Ishikawa (cell line): Measurements from ENCODE around the gene RGS6.

ENCODE experiments used
- CEBPB ChIP-seq: IDR thresholded peaks from 2 replicates; pipeline ENCODE4 v1.6.1; 2012
- CREB1 ChIP-seq: IDR thresholded peaks from 2 replicates; pipeline ENCODE4 v1.6.1; 2012; ENCODE audit warnings: low read depth
- EGR1 ChIP-seq: IDR thresholded peaks from 2 replicates; pipeline ENCODE4 v1.6.1; 2012
- EP300 ChIP-seq: IDR thresholded peaks from 2 replicates; pipeline ENCODE4 v1.6.1; 2012; ENCODE audit warnings: borderline replicate concordance
- FOXM1 ChIP-seq: IDR thresholded peaks from 2 replicates; pipeline ENCODE4 v1.6.1; 2012; ENCODE audit warnings: low read depth, borderline replicate concordance
- MAX ChIP-seq: IDR thresholded peaks from 2 replicates; pipeline ENCODE4 v1.6.1; 2012
- NFIC ChIP-seq: IDR thresholded peaks from 2 replicates; pipeline ENCODE4 v1.6.1; 2012
- RAD21 ChIP-seq: IDR thresholded peaks from 2 replicates; pipeline ENCODE4 v1.6.1; 2012; ENCODE audit warnings: low read depth
- REST ChIP-seq: IDR thresholded peaks from 2 replicates; pipeline ENCODE4 v1.6.1; 2012; ENCODE audit warnings: low read depth, mild to moderate bottlenecking
- TAF1 ChIP-seq: IDR thresholded peaks from 2 replicates; pipeline ENCODE4 v1.6.1; 2012; ENCODE audit warnings: low read depth, mild to moderate bottlenecking
- TCF12 ChIP-seq: IDR thresholded peaks from 2 replicates; pipeline ENCODE4 v1.6.1; 2012; ENCODE audit warnings: low read depth
- TEAD4 ChIP-seq: IDR thresholded peaks from 2 replicates; pipeline ENCODE4 v1.6.1; 2012
- YY1 ChIP-seq: IDR thresholded peaks from 2 replicates; pipeline ENCODE4 v1.6.1; 2012; ENCODE audit warnings: low read depth
- ZBTB7A ChIP-seq: IDR thresholded peaks from 2 replicates; pipeline ENCODE4 v1.6.1; 2012; ENCODE audit warnings: low read depth

DNA sequence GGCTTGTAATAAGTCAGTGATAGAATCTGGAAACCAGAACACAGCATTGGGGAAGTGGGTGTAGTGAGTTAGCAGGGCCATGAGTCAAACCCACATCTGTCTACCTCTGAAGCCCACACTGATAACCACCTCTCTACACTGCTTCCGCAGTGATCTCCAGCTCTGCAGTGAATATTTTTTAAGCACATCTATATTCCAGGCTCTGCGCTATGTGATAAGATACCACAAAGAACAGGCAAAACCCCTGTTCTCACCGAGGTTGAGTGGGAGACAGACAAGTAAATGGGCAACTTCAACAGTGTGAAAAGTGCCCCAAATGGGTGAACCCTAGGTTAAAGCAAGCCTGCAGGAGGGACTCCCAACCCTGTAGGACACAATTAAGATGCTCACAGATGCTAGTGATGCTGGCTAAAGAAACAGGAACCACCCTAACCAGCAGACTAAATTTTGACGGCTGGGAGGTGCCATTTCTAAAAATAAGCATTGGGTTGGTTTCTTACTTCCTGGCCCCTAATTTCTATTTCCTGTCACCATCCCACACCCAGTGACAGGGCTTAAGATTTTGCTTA, 586.7 kb downstream of the RGS6 start:
- TF ChIP-seq CEBPB (no peak), MAX (no peak), CREB1 (no peak), REST (no peak), ZBTB7A (no peak), NFIC (no peak), EP300 (no peak), TAF1 (no peak), YY1 (no peak), FOXM1 (no peak), TEAD4 (no peak), EGR1 (no peak), RAD21 (no peak), TCF12 (no peak)
